SK-N-SH treated with all-trans-retinoic acid at 6 μM for 48 hours (cell line): Measurements from ENCODE around the gene BUB3.

Experiments used
- ARNTL ChIP-seq: fragments of 450-650 bp; formaldehyde crosslinking; IDR thresholded peaks from 2 replicates; pipeline ENCODE4 v1.5.0; 2020; ENCODE audit warnings: low read depth, mild to moderate bottlenecking, moderate library complexity, borderline replicate concordance
- CREB5 ChIP-seq: fragments of 250-450 bp; sonication (Bioruptor Pico); IDR thresholded peaks from 2 replicates; pipeline ENCODE4 v1.5.1; 2020; ENCODE audit warnings: low read depth, mild to moderate bottlenecking, moderate library complexity
- GLIS3 ChIP-seq: fragments of 250-450 bp; sonication (Bioruptor Pico); IDR thresholded peaks from 2 replicates; pipeline ENCODE4 v1.5.0; 2020; ENCODE audit warnings: mild to moderate bottlenecking, moderate library complexity
- ISL1 ChIP-seq: fragments of 250-450 bp; sonication (Bioruptor Pico); IDR thresholded peaks from 2 replicates; pipeline ENCODE4 v2.1.2; 2022; ENCODE audit warnings: mild to moderate bottlenecking, moderate library complexity
- SNAI2 ChIP-seq: fragments of 250-450 bp; sonication (Bioruptor Pico); IDR thresholded peaks from 2 replicates; pipeline ENCODE4 v1.5.0; 2020; ENCODE audit warnings: mild to moderate bottlenecking, moderate library complexity
- ZC3H10 ChIP-seq: fragments of 250-450 bp; sonication (Bioruptor Pico); IDR thresholded peaks from 2 replicates; pipeline ENCODE4 v1.5.1; 2021; ENCODE audit warnings: mild to moderate bottlenecking, moderate library complexity

GRCh38 chr10:123132576-123133477 lies 21.4 kb upstream of the BUB3 start:
- TF ChIP-seq SNAI2 (no peak), ZC3H10 (no peak), GLIS3 (no peak), ARNTL (CRISPR knock-in tag) (no peak), CREB5 (CRISPR knock-in tag) (no peak), ISL1 (CRISPR knock-in tag) (no peak)
